Neural cell (in vitro differentiated cells): ENCODE results near the gene IPO13. TPM values are rescaled to one million over a fixed set of nuclear protein-coding genes. Genes with fewer than 3 reads are reported as not detected.
A peak's percentile ranks its signal among the peaks of the same experiment; 100 is the strongest.

Source experiments
- H2AFZ ChIP-seq: fragments of 200-600, 300-800 bp; sonication (generic), shearing (Covaris generic); 2 replicates; pipeline ENCODE4 v1.6.0; 2014; ENCODE audit warnings: low read depth, mild to moderate bottlenecking, antibody characterized with exemption, low read length, moderate library complexity
- H3F3A ChIP-seq: fragments of 200-600 bp; shearing (Covaris generic); 2 replicates; pipeline ENCODE4 v1.6.1; 2016; ENCODE audit warnings: mild to moderate bottlenecking, moderate library complexity, mixed read lengths, antibody characterized with exemption, low read length; ENCODE audit not compliant: insufficient read depth, poor library complexity, severe bottlenecking
- H3K27ac ChIP-seq: fragments of 200-600, 300-800 bp; sonication (generic), shearing (Covaris generic); 2 replicates; pipeline ENCODE4 v1.5.1; 2014; ENCODE audit warnings: mild to moderate bottlenecking, low read length, moderate library complexity
- H3K27me3 ChIP-seq: fragments of 300-800, 200-600 bp; sonication (generic), shearing (Covaris generic); 2 replicates; pipeline ENCODE4 v1.6.0; 2014; ENCODE audit warnings: mild to moderate bottlenecking, low read depth, low read length, moderate library complexity; ENCODE audit not compliant: insufficient read depth
- H3K36me3 ChIP-seq: fragments of 300-800, 200-600 bp; sonication (generic), shearing (Covaris generic); 2 replicates; pipeline ENCODE4 v1.5.1; 2014; ENCODE audit warnings: mild to moderate bottlenecking, antibody characterized with exemption, low read length, moderate library complexity; ENCODE audit not compliant: insufficient read depth
- H3K4me2 ChIP-seq: fragments of 300-800, 200-600 bp; sonication (generic), shearing (Covaris generic); 2 replicates; pipeline ENCODE4 v1.6.0; 2014; ENCODE audit warnings: mild to moderate bottlenecking, low read length
- H3K4me3 ChIP-seq: fragments of 300-800, 200-600 bp; sonication (generic), shearing (Covaris generic); 2 replicates; pipeline ENCODE4 v1.5.1; 2014; ENCODE audit warnings: mild to moderate bottlenecking, low read length, moderate library complexity
- H3K79me2 ChIP-seq: fragments of 200-600 bp; shearing (Covaris generic); replicated peaks from 2 replicates; pipeline ENCODE4 v1.6.0; 2014; ENCODE audit warnings: mild to moderate bottlenecking, low read length, moderate library complexity; ENCODE audit not compliant: insufficient read depth
- H3K9ac ChIP-seq: fragments of 300-800, 200-600 bp; sonication (generic), shearing (Covaris generic); 2 replicates; pipeline ENCODE4 v1.6.1; 2016; ENCODE audit warnings: mild to moderate bottlenecking, low read length, mixed read lengths
- H3K9me2 ChIP-seq: fragments of 200-600 bp; shearing (Covaris generic); 2 replicates; pipeline ENCODE4 v1.6.1; 2016; ENCODE audit warnings: mild to moderate bottlenecking, low read length, mixed read lengths; ENCODE audit not compliant: insufficient read depth
- H3K9me3 ChIP-seq: fragments of 200-600, 300-800 bp; sonication (generic), shearing (Covaris generic); 2 replicates; pipeline ENCODE4 v1.6.1; 2016; ENCODE audit warnings: mild to moderate bottlenecking, mixed run types, low read length, moderate library complexity, mixed read lengths
- H4K20me1 ChIP-seq: fragments of 200-600 bp; shearing (Covaris generic); 2 replicates; pipeline ENCODE4 v1.6.1; 2016; ENCODE audit warnings: mild to moderate bottlenecking, mixed run types; ENCODE audit not compliant: insufficient read depth
- CTCF ChIP-seq: fragments of 450-650 bp; IDR thresholded peaks from 2 replicates; pipeline ENCODE4 v1.5.1; 2014; ENCODE audit warnings: antibody characterized with exemption, mild to moderate bottlenecking, moderate library complexity; ENCODE audit not compliant: poor library complexity, severe bottlenecking
- EP300 ChIP-seq: fragments of 450-650 bp; conservative IDR thresholded peaks from 2 replicates; pipeline ENCODE4 v1.6.1; 2014; ENCODE audit warnings: antibody characterized with exemption, mild to moderate bottlenecking, moderate library complexity; ENCODE audit not compliant: poor library complexity, severe bottlenecking
- EZH2 ChIP-seq: fragments of 200-600, 300-800 bp; shearing (Covaris generic), sonication (generic); IDR thresholded peaks from 2 replicates; pipeline ENCODE4 v1.6.1; 2014; ENCODE audit warnings: antibody characterized with exemption, low read length, borderline replicate concordance, mild to moderate bottlenecking; ENCODE audit not compliant: insufficient read depth, poor library complexity, severe bottlenecking
- MXI1 ChIP-seq: fragments of 450-650 bp; conservative IDR thresholded peaks from 2 replicates; pipeline ENCODE4 v1.6.1; 2014; ENCODE audit warnings: antibody characterized with exemption, mild to moderate bottlenecking; ENCODE audit not compliant: poor library complexity, severe bottlenecking
- POLR2AphosphoS5 ChIP-seq: IDR thresholded peaks from 2 replicates; pipeline ENCODE4 v1.6.1; 2012
- RAD21 ChIP-seq: fragments of 450-650 bp; conservative IDR thresholded peaks from 2 replicates; pipeline ENCODE4 v1.6.1; 2014; ENCODE audit warnings: antibody characterized with exemption, mild to moderate bottlenecking, moderate library complexity
- REST ChIP-seq: IDR thresholded peaks from 2 replicates; pipeline ENCODE4 v1.6.1; 2012; ENCODE audit warnings: borderline replicate concordance
- SMC3 ChIP-seq: fragments of 450-650 bp; conservative IDR thresholded peaks from 2 replicates; pipeline ENCODE4 v1.6.1; 2014; ENCODE audit warnings: antibody characterized with exemption, mild to moderate bottlenecking, moderate library complexity; ENCODE audit not compliant: poor library complexity
- TAF1 ChIP-seq: IDR thresholded peaks from 2 replicates; pipeline ENCODE4 v1.6.1; 2012; ENCODE audit warnings: low read depth
- polyA plus RNA-seq: library from polyadenylated mRNA; depleted of rRNA; stranded (reverse); fragments of >200 nt; gene quantifications from 2 replicates; pipeline ENCODE4 v1.2.3, GENCODE V29; 2014

Gene IPO13
- polyA plus RNA-seq, 1 donor from 2014 or later: 29.8 TPM

GRCh38 chr1:43937179-43937865 is 9.4 kb upstream of the IPO13 start:
- H3F3A ChIP-seq: no peaks in the 10 kb centered on the region
- H3K9me2 ChIP-seq: no peaks in the 10 kb centered on the region
- no peak overlapping the region for H3K4me3 ChIP-seq
- no peaks in the 10 kb centered on the region for H3K79me2 ChIP-seq
- H3K4me2 ChIP-seq: no peak overlapping the region
- no peaks in the 10 kb centered on the region for H3K9me3 ChIP-seq
- peak overlapping the region; percentile 41 for H3K9ac ChIP-seq
- H3K27ac ChIP-seq: no peak overlapping the region
- H2AFZ ChIP-seq: no peak overlapping the region
- TF ChIP-seq EP300: no peak
- TF ChIP-seq SMC3: no peak
- TF ChIP-seq EZH2: no peak
- TF ChIP-seq MXI1: no peak
- no peak for TF ChIP-seq TAF1
- TF ChIP-seq POLR2AphosphoS5: no peak
- no peak for TF ChIP-seq CTCF
- no peak for TF ChIP-seq REST
- TF ChIP-seq RAD21: no peak
- no peaks in the 10 kb centered on the region for H4K20me1 ChIP-seq
- H3K27me3 ChIP-seq: peaks cover 34% of the 10 kb centered on the region
- H3K36me3 ChIP-seq: no peaks in the 10 kb centered on the region

DNA sequence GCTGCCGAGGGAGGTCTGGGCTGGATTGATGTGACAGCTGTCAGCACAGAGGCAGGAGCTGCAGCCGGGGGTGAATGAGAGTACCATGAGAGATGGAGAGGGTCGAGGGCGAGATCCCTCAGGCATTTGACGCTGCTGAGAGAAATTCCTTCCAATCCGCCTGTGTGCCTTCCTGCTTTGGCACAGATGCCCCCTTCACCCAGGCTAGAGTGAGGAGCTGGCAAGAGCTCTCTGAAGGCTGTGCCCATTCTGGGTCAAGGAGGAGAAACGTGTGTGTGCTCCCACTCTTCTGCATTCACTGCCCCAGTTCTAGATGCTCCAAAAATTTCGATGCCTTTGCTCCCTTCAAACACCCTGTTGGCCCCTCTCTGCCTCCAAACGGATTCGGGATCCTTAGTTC is 8.4 kb upstream of the IPO13 start:
- Histone ChIP-seq H3K9me2 (no peaks in the 10 kb centered on the region), H3K27ac (no peak overlapping the region), H3K36me3 (no peaks in the 10 kb centered on the region), H3K79me2 (no peaks in the 10 kb centered on the region), H4K20me1 (no peaks in the 10 kb centered on the region), H3K9me3 (no peaks in the 10 kb centered on the region), H3K4me3 (no peak overlapping the region), H3K9ac (no peak overlapping the region), H2AFZ (no peak overlapping the region), H3K4me2 (no peak overlapping the region), H3F3A (no peaks in the 10 kb centered on the region), H3K27me3 (peaks cover 26% of the 10 kb centered on the region)
- no peak for TF ChIP-seq REST
- no peak for TF ChIP-seq EP300
- no peak for TF ChIP-seq MXI1
- TF ChIP-seq SMC3: no peak
- TF ChIP-seq RAD21: no peak
